ENCODE measurements around the gene ARAP2. TPM values are rescaled to one million over a fixed set of nuclear protein-coding genes. Genes with fewer than 3 reads are reported as not detected.

The ARAP2 gene
- total and polyA plus RNA-seq, 2 experiments from 2014 or later = 0.92 to 4.8 TPM

- Histone ChIP-seq H3K27me3 (ENCODE audit: insufficient read depth) (no peaks in the 10 kb centered on the region), H3K4me1 (ENCODE audit: insufficient read depth) (peaks cover 17% of the 10 kb centered on the region), H3K36me3 (ENCODE audit: insufficient read depth) (no peaks in the 10 kb centered on the region), H3K4me2 (no peak overlapping the region), H3K9me2 (ENCODE audit: insufficient read depth) (no peaks in the 10 kb centered on the region), H3K27ac (ENCODE audit: low read depth) (no peak overlapping the region), H3F3A (replicated peaks; ENCODE audit: low read depth) (no peaks in the 10 kb centered on the region), H2AFZ (no peak overlapping the region), H4K20me1 (replicated peaks; ENCODE audit: insufficient read depth) (no peaks in the 10 kb centered on the region), H3K79me2 (replicated peaks; ENCODE audit: insufficient read depth) (no peaks in the 10 kb centered on the region), H3K4me3 (no peak overlapping the region)
- peaks cover 17% of the 10 kb centered on the region for H3K4me1 Mint-ChIP-seq
- TF ChIP-seq EZH2 (IDR thresholded peaks at IDR 0.05; ENCODE audit: low read depth, unreplicated experiment) = no peak
- TF ChIP-seq, protein P1, sequence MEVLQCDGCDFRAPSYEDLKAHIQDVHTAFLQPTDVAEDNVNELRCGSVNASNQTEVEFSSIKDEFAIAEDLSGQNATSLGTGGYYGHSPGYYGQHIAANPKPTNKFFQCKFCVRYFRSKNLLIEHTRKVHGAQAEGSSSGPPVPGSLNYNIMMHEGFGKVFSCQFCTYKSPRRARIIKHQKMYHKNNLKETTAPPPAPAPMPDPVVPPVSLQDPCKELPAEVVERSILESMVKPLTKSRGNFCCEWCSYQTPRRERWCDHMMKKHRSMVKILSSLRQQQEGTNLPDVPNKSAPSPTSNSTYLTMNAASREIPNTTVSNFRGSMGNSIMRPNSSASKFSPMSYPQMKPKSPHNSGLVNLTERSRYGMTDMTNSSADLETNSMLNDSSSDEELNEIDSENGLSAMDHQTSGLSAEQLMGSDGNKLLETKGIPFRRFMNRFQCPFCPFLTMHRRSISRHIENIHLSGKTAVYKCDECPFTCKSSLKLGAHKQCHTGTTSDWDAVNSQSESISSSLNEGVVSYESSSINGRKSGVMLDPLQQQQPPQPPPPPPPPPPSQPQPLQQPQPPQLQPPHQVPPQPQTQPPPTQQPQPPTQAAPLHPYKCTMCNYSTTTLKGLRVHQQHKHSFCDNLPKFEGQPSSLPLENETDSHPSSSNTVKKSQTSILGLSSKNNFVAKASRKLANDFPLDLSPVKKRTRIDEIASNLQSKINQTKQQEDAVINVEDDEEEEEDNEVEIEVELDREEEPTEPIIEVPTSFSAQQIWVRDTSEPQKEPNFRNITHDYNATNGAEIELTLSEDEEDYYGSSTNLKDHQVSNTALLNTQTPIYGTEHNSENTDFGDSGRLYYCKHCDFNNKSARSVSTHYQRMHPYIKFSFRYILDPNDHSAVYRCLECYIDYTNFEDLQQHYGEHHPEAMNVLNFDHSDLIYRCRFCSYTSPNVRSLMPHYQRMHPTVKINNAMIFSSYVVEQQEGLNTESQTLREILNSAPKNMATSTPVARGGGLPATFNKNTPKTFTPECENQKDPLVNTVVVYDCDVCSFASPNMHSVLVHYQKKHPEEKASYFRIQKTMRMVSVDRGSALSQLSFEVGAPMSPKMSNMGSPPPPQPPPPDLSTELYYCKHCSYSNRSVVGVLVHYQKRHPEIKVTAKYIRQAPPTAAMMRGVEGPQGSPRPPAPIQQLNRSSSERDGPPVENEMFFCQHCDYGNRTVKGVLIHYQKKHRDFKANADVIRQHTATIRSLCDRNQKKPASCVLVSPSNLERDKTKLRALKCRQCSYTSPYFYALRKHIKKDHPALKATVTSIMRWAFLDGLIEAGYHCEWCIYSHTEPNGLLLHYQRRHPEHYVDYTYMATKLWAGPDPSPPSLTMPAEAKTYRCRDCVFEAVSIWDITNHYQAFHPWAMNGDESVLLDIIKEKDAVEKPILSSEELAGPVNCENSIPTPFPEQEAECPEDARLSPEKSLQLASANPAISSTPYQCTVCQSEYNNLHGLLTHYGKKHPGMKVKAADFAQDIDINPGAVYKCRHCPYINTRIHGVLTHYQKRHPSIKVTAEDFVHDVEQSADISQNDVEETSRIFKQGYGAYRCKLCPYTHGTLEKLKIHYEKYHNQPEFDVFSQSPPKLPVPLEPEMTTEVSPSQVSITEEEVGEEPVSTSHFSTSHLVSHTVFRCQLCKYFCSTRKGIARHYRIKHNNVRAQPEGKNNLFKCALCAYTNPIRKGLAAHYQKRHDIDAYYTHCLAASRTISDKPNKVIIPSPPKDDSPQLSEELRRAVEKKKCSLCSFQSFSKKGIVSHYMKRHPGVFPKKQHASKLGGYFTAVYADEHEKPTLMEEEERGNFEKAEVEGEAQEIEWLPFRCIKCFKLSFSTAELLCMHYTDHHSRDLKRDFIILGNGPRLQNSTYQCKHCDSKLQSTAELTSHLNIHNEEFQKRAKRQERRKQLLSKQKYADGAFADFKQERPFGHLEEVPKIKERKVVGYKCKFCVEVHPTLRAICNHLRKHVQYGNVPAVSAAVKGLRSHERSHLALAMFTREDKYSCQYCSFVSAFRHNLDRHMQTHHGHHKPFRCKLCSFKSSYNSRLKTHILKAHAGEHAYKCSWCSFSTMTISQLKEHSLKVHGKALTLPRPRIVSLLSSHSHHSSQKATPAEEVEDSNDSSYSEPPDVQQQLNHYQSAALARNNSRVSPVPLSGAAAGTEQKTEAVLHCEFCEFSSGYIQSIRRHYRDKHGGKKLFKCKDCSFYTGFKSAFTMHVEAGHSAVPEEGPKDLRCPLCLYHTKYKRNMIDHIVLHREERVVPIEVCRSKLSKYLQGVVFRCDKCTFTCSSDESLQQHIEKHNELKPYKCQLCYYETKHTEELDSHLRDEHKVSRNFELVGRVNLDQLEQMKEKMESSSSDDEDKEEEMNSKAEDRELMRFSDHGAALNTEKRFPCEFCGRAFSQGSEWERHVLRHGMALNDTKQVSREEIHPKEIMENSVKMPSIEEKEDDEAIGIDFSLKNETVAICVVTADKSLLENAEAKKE (CRISPR knock-in tag; IDR thresholded peaks at IDR 0.05) = no peak
- no peaks in the 10 kb centered on the region for H3K9me3 Mint-ChIP-seq
- peaks cover 3% of the 10 kb centered on the region for H3K27me3 Mint-ChIP-seq (ENCODE audit: insufficient read depth, low read depth, poor library complexity)
- no peak overlapping the region for H3K27ac Mint-ChIP-seq
- ATAC-seq (no peak), DNase-seq (ENCODE audit: low spot score) (no peak)
- no peaks in the 10 kb centered on the region for H3K36me3 Mint-ChIP-seq (ENCODE audit: low read depth)
- H3K4me3 Mint-ChIP-seq = no peak overlapping the region
Measured at GRCh38 chr4:36267486-36268268, 23.4 kb upstream of the ARAP2 start.

DNA sequence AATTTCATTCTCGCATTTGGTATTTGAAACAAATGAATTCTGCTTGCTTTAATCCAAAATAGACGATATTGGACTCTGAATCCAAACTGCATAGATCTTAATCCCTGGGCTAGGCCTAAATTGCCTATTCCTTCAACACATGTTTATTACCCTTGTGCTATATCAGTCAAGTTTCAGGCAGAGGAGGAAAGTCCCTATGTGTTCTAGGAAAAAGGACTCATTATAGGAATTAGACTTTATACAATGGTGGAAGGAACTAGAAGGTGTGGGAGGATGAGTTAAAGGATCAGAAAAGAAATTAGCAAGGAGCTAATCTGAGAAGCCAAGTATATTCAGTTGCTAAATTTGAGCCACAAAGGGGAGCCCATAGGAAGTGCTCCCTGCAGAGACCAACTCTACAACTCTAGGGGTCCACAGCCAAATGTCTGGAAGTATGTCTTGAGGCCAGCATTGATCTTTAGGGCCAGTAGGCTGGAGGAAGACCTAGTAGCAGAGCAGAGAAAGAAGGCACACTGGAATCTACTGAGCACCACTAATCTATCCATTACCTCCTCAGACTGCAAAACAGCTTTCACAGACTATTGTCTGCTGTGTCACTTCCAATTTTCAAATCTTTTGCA, 20.0 kb upstream of the ARAP2 start:
- Histone ChIP-seq H3K4me2 (peak overlapping the region; percentile 11; the same call in 1 of the 2 replicates), H3K79me2 (replicated peaks; ENCODE audit: insufficient read depth) (no peaks in the 10 kb centered on the region), H4K20me1 (replicated peaks; ENCODE audit: insufficient read depth) (no peaks in the 10 kb centered on the region), H3K4me3 (no peak overlapping the region), H3F3A (replicated peaks; ENCODE audit: low read depth) (no peaks in the 10 kb centered on the region), H3K27me3 (ENCODE audit: insufficient read depth) (no peaks in the 10 kb centered on the region), H3K4me1 (ENCODE audit: insufficient read depth) (peaks cover 17% of the 10 kb centered on the region), H2AFZ (peak overlapping the region; percentile 56; the same call in 1 of the 2 replicates), H3K27ac (ENCODE audit: low read depth) (no peak overlapping the region), H3K36me3 (ENCODE audit: insufficient read depth) (no peaks in the 10 kb centered on the region), H3K9me2 (ENCODE audit: insufficient read depth) (no peaks in the 10 kb centered on the region)
- peaks cover 3% of the 10 kb centered on the region for H3K27me3 Mint-ChIP-seq (ENCODE audit: insufficient read depth, low read depth, poor library complexity)
- H3K4me1 Mint-ChIP-seq = peaks cover 17% of the 10 kb centered on the region
- ATAC-seq = peak; percentile 60
- H3K4me3 Mint-ChIP-seq = no peak overlapping the region
- no peaks in the 10 kb centered on the region for H3K9me3 Mint-ChIP-seq
- H3K36me3 Mint-ChIP-seq (ENCODE audit: low read depth) = no peaks in the 10 kb centered on the region
- no peak overlapping the region; the same call in 1 of the 2 replicates for H3K27ac Mint-ChIP-seq
- no peak for DNase-seq (ENCODE audit: low spot score)
- no peak for TF ChIP-seq STAT1 (IDR thresholded peaks at IDR 0.05; ENCODE audit: unreplicated experiment)
- no peak for TF ChIP-seq JUNB (IDR thresholded peaks at IDR 0.05; ENCODE audit: unreplicated experiment)
- no peak for TF ChIP-seq CREB1 (CRISPR knock-in tag; IDR thresholded peaks at IDR 0.05; ENCODE audit: low read depth)
- no peak for TF ChIP-seq NANOG (IDR thresholded peaks at IDR 0.05; ENCODE audit: borderline replicate concordance)
- no peak for TF ChIP-seq POLR2AphosphoS5 (IDR thresholded peaks at IDR 0.05; ENCODE audit: low read depth)

Data from GM23338 (cell line).